ENCODE data around the gene DERA.
A peak's percentile ranks its signal among the peaks of the same experiment; 100 is the strongest.

DERA gene

GRCh38 chr12:15910864-15911721 lies at the start of gene DERA:
DERA (plus strand) TSS chr12:15911332; CDS start chr12:15911384, 52 bp downstream.
- ChIA-PET CTCF (interaction anchor here (1.0 to 5.9 kb wide), 4 partner anchors 12 to 71 kb away, joined by 3 to 59 read pairs (median 4); no protein-coding TSS in a partner anchor), POLR2A (interaction anchor here (0.6 to 1.6 kb wide), 6 partner anchors 8 to 330 kb away, joined by 3 to 4 read pairs (median 4); no protein-coding TSS in a partner anchor)
- H3K4me3 ChIP-seq (ENCODE audit: low read depth, low read length) = peak within 1 kb of the TSS; percentile 74
- TF ChIP-seq CTCF (IDR thresholded peaks at IDR 0.05; ENCODE audit: insufficient read depth, low read length, missing control alignments) = no peak
- DNase-seq (ENCODE audit: low read depth, low spot score) = no peak

- no peak for DNase-seq (ENCODE audit: low read depth, low spot score)
- ChIA-PET POLR2A (no interaction called here), CTCF (interaction anchor here (1.3 to 2.0 kb wide), 5 partner anchors 12 to 329 kb away, joined by 3 to 7 read pairs (median 4); no protein-coding TSS in a partner anchor)
- H3K4me3 ChIP-seq (ENCODE audit: low read depth, low read length) = no peak overlapping the region
- no peak for TF ChIP-seq CTCF (IDR thresholded peaks at IDR 0.05; ENCODE audit: insufficient read depth, low read length, missing control alignments)
Measured at GRCh38 chr12:15861404-15861803, 49.7 kb upstream of the DERA start.

- CTCF ChIA-PET = interaction anchor here (0.9 to 1.3 kb wide), 5 partner anchors 273 to 340 kb away, joined by 3 to 12 read pairs (median 4); no protein-coding TSS in a partner anchor
Measured at GRCh38 chr12:15862840-15863239, 48.3 kb upstream of the DERA start.

GRCh38 chr12:15863372-15863771 lies 47.8 kb upstream of the DERA start:
- DNase-seq (ENCODE audit: low read depth, low spot score) = no peak
- ChIA-PET CTCF (interaction anchor here (0.6 to 1.3 kb wide), 7 partner anchors 273 to 340 kb away, joined by 3 to 12 read pairs (median 4); no protein-coding TSS in a partner anchor), POLR2A (interaction anchor here (0.7 kb wide), 1 partner anchor 26 kb away, joined by 3 read pairs; no protein-coding TSS in a partner anchor)
- TF ChIP-seq CTCF (IDR thresholded peaks at IDR 0.05; ENCODE audit: insufficient read depth, low read length, missing control alignments) = no peak
- no peak overlapping the region for H3K4me3 ChIP-seq (ENCODE audit: low read depth, low read length)

More at GRCh38 chr12:15862840-15863239, 48.3 kb upstream of the DERA start:
- no peak for DNase-seq (ENCODE audit: low read depth, low spot score)
- POLR2A ChIA-PET = interaction anchor here (0.7 kb wide), 1 partner anchor 25 kb away, joined by 3 read pairs; no protein-coding TSS in a partner anchor
- no peak for TF ChIP-seq CTCF (IDR thresholded peaks at IDR 0.05; ENCODE audit: insufficient read depth, low read length, missing control alignments)
- H3K4me3 ChIP-seq (ENCODE audit: low read depth, low read length) = no peak overlapping the region

GRCh38 chr12:15863984-15864383 lies 47.1 kb upstream of the DERA start:
- H3K4me3 ChIP-seq (ENCODE audit: low read depth, low read length) = no peak overlapping the region
- TF ChIP-seq CTCF (IDR thresholded peaks at IDR 0.05; ENCODE audit: insufficient read depth, low read length, missing control alignments) = no peak
- no peak for DNase-seq (ENCODE audit: low read depth, low spot score)
- ChIA-PET POLR2A (no interaction called here), CTCF (interaction anchor here (0.9 to 1.3 kb wide), 6 partner anchors 274 to 341 kb away, joined by 3 to 12 read pairs (median 4); no protein-coding TSS in a partner anchor)

- H3K4me3 ChIP-seq (ENCODE audit: low read depth, low read length) = no peak overlapping the region
- TF ChIP-seq CTCF (IDR thresholded peaks at IDR 0.05; ENCODE audit: insufficient read depth, low read length, missing control alignments) = no peak
- POLR2A ChIA-PET = no interaction called here
- CTCF ChIA-PET = no interaction called here
- DNase-seq (ENCODE audit: low read depth, low spot score) = no peak
Measured at GRCh38 chr12:15868186-15868585, 42.9 kb upstream of the DERA start.

Measured in AG04449 (cell line).